Measurements from ENCODE around the gene HYKK.

DNA sequence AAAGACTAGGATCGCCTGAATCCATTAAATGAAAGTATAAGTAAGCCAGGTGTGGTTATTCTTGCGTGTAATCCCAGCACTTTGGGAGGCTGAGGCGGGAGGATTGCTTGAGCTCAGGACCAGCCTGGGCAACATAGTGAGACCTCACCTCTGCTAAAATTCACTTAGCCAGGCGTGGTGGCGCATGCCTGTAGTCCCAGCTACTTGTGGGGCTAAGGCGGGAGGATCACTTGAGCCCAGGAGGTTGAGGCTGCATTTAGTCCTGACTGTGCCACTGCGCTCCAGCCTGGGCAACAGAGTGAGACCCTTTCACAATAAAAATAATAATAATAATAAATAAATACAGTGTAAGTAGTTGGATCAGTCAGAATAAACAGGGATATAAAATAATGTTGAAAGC, 25.5 kb upstream of the HYKK start:
- TF ChIP-seq, protein P1, sequence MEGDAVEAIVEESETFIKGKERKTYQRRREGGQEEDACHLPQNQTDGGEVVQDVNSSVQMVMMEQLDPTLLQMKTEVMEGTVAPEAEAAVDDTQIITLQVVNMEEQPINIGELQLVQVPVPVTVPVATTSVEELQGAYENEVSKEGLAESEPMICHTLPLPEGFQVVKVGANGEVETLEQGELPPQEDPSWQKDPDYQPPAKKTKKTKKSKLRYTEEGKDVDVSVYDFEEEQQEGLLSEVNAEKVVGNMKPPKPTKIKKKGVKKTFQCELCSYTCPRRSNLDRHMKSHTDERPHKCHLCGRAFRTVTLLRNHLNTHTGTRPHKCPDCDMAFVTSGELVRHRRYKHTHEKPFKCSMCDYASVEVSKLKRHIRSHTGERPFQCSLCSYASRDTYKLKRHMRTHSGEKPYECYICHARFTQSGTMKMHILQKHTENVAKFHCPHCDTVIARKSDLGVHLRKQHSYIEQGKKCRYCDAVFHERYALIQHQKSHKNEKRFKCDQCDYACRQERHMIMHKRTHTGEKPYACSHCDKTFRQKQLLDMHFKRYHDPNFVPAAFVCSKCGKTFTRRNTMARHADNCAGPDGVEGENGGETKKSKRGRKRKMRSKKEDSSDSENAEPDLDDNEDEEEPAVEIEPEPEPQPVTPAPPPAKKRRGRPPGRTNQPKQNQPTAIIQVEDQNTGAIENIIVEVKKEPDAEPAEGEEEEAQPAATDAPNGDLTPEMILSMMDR (conservative IDR thresholded peaks at IDR 0.05; ENCODE audit: low read depth, low read length), result no peak
- no peak for TF ChIP-seq EZH2 (IDR thresholded peaks at IDR 0.05; ENCODE audit: borderline replicate concordance, low read depth, low read length, poor library complexity, severe bottlenecking)

Measured in A673 (cell line).